Fibroblast of skin of right biceps (primary cell): Measurements from ENCODE around the gene MVD.
A peak's percentile ranks its signal among the peaks of the same experiment; 100 is the strongest.
"Not testable (repeated sequence)": the region's sequence is repeated elsewhere in the genome, so short reads cannot be mapped to it uniquely, and the experiment has no call there.

Source experiments
- DNase-seq: peaks from one replicate; pipeline ENCODE4 v3.0.0-alpha.2; 2013

The MVD gene

GRCh38 chr16:88622866-88623265 is 40.0 kb downstream of the MVD start:
- DNase-seq, result no peak

- DNase-seq, result no peak
Measured at GRCh38 chr16:88622125-88622524, 40.8 kb downstream of the MVD start.

GRCh38 chr16:88619859-88620815 is 42.8 kb downstream of the MVD start:
- DNase-seq, result no peak

GRCh38 chr16:88618956-88619667 is 43.8 kb downstream of the MVD start:
- no peak for DNase-seq

GRCh38 chr16:88618182-88618955 is 44.5 kb downstream of the MVD start:
- DNase-seq, result no peak

- peak; percentile 24 for DNase-seq
Measured at GRCh38 chr16:88617268-88618031, 45.4 kb downstream of the MVD start.

- DNase-seq, result no peak
Measured at GRCh38 chr16:88616736-88617135, 46.2 kb downstream of the MVD start.

GRCh38 chr16:88616320-88616719 is 46.6 kb downstream of the MVD start:
- no peak for DNase-seq

GRCh38 chr16:88614818-88615580 is 47.9 kb downstream of the MVD start:
- no peak for DNase-seq

GRCh38 chr16:88613911-88614817 is 48.7 kb downstream of the MVD start:
- no peak for DNase-seq

GRCh38 chr16:88613293-88613692 is 49.6 kb downstream of the MVD start:
- no peak for DNase-seq

GRCh38 chr16:88610909-88611812 is 51.7 kb downstream of the MVD start:
- no peak for DNase-seq

- no peak for DNase-seq
Measured at GRCh38 chr16:88610080-88610479, 52.8 kb downstream of the MVD start.

GRCh38 chr16:88609426-88609825 is 53.5 kb downstream of the MVD start:
- not testable (repeated sequence) for DNase-seq

GRCh38 chr16:88608076-88608475 is 54.8 kb downstream of the MVD start:
- no peak for DNase-seq

GRCh38 chr16:88606148-88606757 is 56.6 kb downstream of the MVD start:
- DNase-seq, result no peak

- no peak for DNase-seq
Measured at GRCh38 chr16:88605186-88606147, 57.4 kb downstream of the MVD start.

GRCh38 chr16:88602091-88602490 is 60.8 kb downstream of the MVD start:
- DNase-seq, result no peak
